HepG2 (cell line): Measurements from ENCODE around the gene ZNF554. TPM values are rescaled to one million over a fixed set of nuclear protein-coding genes. Genes with fewer than 3 reads are reported as not detected.
A peak's percentile ranks its signal among the peaks of the same experiment; 100 is the strongest.

Experiments used
- CENPX ChIP-seq: sonication (generic); formaldehyde crosslinking; IDR thresholded peaks from 2 replicates; pipeline ENCODE4 v1.9.0; 2021; ENCODE audit warnings: mild to moderate bottlenecking, missing genetic modification reagents, moderate library complexity
- FOXC1 ChIP-seq: sonication (generic); formaldehyde crosslinking; IDR thresholded peaks from 2 replicates; pipeline ENCODE4 v1.8.0; 2022; ENCODE audit warnings: mild to moderate bottlenecking, missing genetic modification reagents, borderline replicate concordance
- KLF6 ChIP-seq: IDR thresholded peaks from 2 replicates; pipeline ENCODE4 v1.8.0; 2016; ENCODE audit warnings: missing biosample characterization, missing genetic modification reagents
- MYNN ChIP-seq: sonication (generic); formaldehyde crosslinking; IDR thresholded peaks from 2 replicates; pipeline ENCODE4 v1.4.0; 2020; ENCODE audit warnings: mild to moderate bottlenecking, low read depth, missing genetic modification reagents
- RFXANK ChIP-seq: IDR thresholded peaks from 2 replicates; pipeline ENCODE4 v1.6.1; 2016
- TCF7 ChIP-seq: sonication (generic); IDR thresholded peaks from 2 replicates; pipeline ENCODE4 v1.6.1; 2016; ENCODE audit warnings: antibody characterized with exemption, low read depth
- ZNF33A ChIP-seq: sonication (generic); formaldehyde crosslinking; IDR thresholded peaks from 2 replicates; pipeline ENCODE4 v1.5.1; 2020; ENCODE audit warnings: missing genetic modification reagents, mild to moderate bottlenecking, moderate library complexity, borderline replicate concordance
- ZNF563 ChIP-seq: sonication (generic); formaldehyde crosslinking; IDR thresholded peaks from 2 replicates; pipeline ENCODE4 v1.8.0; 2022; ENCODE audit warnings: mild to moderate bottlenecking, moderate library complexity, missing genetic modification reagents
- polyA plus RNA-seq, 8 experiments: library from polyadenylated mRNA; depleted of rRNA in 3 of 8; stranded (reverse) in 7 of 8; unstranded in 1 of 8; fragments of >200 nt; fragmentation: Illumina TruSeq in 4 of 8; extraction: Trizol in 4 of 8; gene quantifications; 2 replicates each; pipeline versions ENCODE4 v1.2.1 to v1.2.3, GENCODE V29; 2011 to 2016; ENCODE audit warnings: low read depth in 4 of 8, missing spikeins in 1 of 8, mixed read lengths in 1 of 8; ENCODE audit not compliant: insufficient read depth in 1 of 8
- total RNA-seq, 5 experiments: library from RNA; depleted of rRNA; stranded (reverse); fragments of >200 nt; fragmentation: Illumina TruSeq; extraction: Trizol; gene quantifications; 2 replicates each; pipeline ENCODE4 v1.2.3, GENCODE V29; 2016; ENCODE audit warnings: low read depth in 1 of 5
- TF ChIP-seq, protein P1 (sequence below): sonication (generic); formaldehyde crosslinking; IDR thresholded peaks from 2 replicates; pipeline ENCODE4 v1.4.0; 2020; ENCODE audit warnings: mild to moderate bottlenecking, missing genetic modification reagents, borderline replicate concordance
- TF ChIP-seq, protein P2 (sequence below): IDR thresholded peaks from 2 replicates; pipeline ENCODE4 v1.4.0; 2020; ENCODE audit warnings: mild to moderate bottlenecking, missing genetic modification reagents
- TF ChIP-seq, protein P3 (sequence below): IDR thresholded peaks from 2 replicates; pipeline ENCODE4 v1.6.1; 2016; ENCODE audit warnings: control low read depth
- TF ChIP-seq, protein P4 (sequence below): sonication (generic); formaldehyde crosslinking; IDR thresholded peaks from 2 replicates; pipeline ENCODE4 v1.4.0; 2020; ENCODE audit warnings: mild to moderate bottlenecking, missing genetic modification reagents
- TF ChIP-seq, protein P5 (sequence below): IDR thresholded peaks from 2 replicates; pipeline ENCODE4 v1.6.1; 2016; ENCODE audit warnings: missing biosample characterization, missing genetic modification reagents, low read depth
- TF ChIP-seq, protein P6 (sequence below): sonication (generic); formaldehyde crosslinking; IDR thresholded peaks from 2 replicates; pipeline ENCODE4 v1.8.1; 2022; ENCODE audit warnings: mild to moderate bottlenecking, missing genetic modification reagents

Gene ZNF554
- total and polyA plus RNA-seq, 2 of the 13 experiments (the other 11 are each of a cell fraction or from before 2014, with no cell fraction given) = 2.2 to 2.7 TPM

DNA sequence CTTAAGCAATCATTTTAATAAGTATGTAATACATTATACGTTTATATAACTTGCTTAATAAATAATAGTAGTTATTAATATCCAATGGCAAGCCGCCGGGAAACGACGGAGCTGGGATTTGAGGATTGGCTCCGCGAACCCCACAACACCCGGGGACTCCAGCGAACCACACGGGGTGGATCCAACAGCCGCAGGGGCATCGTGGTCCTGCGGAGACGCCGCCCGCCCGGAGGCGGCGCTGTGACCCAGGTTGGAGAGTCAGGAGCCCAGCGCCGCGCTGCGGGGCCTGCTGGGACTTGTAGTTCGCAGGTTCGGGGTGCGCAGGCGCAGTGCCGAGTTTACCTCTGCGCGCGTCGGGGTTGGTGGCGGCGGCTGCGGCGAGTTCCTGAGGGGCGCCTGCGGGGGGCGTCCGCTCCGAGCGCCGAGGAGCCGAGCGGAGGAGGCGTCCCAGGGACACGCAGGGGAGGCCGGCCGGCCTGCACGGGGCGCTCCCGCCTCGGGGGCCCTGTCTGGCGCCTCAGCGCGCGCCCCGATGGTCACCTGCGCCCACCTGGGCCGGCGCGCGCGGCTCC lies at the start of gene ZNF554 (continued):
- TF ChIP-seq, protein P1, sequence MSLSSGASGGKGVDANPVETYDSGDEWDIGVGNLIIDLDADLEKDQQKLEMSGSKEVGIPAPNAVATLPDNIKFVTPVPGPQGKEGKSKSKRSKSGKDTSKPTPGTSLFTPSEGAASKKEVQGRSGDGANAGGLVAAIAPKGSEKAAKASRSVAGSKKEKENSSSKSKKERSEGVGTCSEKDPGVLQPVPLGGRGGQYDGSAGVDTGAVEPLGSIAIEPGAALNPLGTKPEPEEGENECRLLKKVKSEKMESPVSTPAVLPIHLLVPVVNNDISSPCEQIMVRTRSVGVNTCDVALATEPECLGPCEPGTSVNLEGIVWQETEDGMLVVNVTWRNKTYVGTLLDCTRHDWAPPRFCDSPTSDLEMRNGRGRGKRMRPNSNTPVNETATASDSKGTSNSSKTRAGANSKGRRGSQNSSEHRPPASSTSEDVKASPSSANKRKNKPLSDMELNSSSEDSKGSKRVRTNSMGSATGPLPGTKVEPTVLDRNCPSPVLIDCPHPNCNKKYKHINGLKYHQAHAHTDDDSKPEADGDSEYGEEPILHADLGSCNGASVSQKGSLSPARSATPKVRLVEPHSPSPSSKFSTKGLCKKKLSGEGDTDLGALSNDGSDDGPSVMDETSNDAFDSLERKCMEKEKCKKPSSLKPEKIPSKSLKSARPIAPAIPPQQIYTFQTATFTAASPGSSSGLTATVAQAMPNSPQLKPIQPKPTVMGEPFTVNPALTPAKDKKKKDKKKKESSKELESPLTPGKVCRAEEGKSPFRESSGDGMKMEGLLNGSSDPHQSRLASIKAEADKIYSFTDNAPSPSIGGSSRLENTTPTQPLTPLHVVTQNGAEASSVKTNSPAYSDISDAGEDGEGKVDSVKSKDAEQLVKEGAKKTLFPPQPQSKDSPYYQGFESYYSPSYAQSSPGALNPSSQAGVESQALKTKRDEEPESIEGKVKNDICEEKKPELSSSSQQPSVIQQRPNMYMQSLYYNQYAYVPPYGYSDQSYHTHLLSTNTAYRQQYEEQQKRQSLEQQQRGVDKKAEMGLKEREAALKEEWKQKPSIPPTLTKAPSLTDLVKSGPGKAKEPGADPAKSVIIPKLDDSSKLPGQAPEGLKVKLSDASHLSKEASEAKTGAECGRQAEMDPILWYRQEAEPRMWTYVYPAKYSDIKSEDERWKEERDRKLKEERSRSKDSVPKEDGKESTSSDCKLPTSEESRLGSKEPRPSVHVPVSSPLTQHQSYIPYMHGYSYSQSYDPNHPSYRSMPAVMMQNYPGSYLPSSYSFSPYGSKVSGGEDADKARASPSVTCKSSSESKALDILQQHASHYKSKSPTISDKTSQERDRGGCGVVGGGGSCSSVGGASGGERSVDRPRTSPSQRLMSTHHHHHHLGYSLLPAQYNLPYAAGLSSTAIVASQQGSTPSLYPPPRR (CRISPR knock-in tag) = no peak
- TF ChIP-seq KLF6 (CRISPR knock-in tag) = peak; percentile 66; the same call in 1 of the 2 replicates
- 0 out of 2 replicates have a peak, but pooled peaks have one; percentile 16 for TF ChIP-seq FOXC1
- TF ChIP-seq, protein P2, sequence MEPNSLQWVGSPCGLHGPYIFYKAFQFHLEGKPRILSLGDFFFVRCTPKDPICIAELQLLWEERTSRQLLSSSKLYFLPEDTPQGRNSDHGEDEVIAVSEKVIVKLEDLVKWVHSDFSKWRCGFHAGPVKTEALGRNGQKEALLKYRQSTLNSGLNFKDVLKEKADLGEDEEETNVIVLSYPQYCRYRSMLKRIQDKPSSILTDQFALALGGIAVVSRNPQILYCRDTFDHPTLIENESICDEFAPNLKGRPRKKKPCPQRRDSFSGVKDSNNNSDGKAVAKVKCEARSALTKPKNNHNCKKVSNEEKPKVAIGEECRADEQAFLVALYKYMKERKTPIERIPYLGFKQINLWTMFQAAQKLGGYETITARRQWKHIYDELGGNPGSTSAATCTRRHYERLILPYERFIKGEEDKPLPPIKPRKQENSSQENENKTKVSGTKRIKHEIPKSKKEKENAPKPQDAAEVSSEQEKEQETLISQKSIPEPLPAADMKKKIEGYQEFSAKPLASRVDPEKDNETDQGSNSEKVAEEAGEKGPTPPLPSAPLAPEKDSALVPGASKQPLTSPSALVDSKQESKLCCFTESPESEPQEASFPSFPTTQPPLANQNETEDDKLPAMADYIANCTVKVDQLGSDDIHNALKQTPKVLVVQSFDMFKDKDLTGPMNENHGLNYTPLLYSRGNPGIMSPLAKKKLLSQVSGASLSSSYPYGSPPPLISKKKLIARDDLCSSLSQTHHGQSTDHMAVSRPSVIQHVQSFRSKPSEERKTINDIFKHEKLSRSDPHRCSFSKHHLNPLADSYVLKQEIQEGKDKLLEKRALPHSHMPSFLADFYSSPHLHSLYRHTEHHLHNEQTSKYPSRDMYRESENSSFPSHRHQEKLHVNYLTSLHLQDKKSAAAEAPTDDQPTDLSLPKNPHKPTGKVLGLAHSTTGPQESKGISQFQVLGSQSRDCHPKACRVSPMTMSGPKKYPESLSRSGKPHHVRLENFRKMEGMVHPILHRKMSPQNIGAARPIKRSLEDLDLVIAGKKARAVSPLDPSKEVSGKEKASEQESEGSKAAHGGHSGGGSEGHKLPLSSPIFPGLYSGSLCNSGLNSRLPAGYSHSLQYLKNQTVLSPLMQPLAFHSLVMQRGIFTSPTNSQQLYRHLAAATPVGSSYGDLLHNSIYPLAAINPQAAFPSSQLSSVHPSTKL (CRISPR knock-in tag) = peak; percentile 69; the same call in 1 of the 2 replicates
- TF ChIP-seq ZNF33A (CRISPR knock-in tag) = no peak
- no peak for TF ChIP-seq MYNN (CRISPR knock-in tag)
- TF ChIP-seq, protein P3, sequence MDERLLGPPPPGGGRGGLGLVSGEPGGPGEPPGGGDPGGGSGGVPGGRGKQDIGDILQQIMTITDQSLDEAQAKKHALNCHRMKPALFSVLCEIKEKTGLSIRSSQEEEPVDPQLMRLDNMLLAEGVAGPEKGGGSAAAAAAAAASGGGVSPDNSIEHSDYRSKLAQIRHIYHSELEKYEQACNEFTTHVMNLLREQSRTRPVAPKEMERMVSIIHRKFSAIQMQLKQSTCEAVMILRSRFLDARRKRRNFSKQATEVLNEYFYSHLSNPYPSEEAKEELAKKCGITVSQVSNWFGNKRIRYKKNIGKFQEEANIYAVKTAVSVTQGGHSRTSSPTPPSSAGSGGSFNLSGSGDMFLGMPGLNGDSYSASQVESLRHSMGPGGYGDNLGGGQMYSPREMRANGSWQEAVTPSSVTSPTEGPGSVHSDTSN (CRISPR knock-in tag) = no peak
- TF ChIP-seq, protein P4, sequence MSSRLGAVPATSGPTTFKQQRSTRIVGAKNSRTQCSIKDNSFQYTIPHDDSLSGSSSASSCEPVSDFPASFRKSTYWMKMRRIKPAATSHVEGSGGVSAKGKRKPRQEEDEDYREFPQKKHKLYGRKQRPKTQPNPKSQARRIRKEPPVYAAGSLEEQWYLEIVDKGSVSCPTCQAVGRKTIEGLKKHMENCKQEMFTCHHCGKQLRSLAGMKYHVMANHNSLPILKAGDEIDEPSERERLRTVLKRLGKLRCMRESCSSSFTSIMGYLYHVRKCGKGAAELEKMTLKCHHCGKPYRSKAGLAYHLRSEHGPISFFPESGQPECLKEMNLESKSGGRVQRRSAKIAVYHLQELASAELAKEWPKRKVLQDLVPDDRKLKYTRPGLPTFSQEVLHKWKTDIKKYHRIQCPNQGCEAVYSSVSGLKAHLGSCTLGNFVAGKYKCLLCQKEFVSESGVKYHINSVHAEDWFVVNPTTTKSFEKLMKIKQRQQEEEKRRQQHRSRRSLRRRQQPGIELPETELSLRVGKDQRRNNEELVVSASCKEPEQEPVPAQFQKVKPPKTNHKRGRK (CRISPR knock-in tag) = no peak
- TF ChIP-seq, protein P5, sequence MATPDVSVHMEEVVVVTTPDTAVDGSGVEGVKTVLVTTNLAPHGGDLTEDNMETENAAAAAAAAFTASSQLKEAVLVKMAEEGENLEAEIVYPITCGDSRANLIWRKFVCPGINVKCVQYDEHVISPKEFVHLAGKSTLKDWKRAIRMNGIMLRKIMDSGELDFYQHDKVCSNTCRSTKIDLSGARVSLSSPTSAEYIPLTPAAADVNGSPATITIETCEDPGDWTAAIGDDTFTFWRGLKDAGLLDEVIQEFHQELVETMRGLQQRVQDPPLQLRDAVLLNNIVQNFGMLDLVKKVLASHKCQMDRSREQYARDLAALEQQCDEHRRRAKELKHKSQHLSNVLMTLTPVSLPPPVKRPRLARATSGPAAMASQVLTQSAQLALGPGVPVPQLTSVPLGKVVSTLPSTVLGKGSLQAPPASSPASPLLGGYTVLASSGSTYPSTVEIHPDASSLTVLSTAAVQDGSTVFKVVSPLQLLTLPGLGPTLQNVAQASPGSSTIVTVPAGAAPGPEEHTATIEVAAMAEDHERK = peak; percentile 60
- TF ChIP-seq, protein P6, sequence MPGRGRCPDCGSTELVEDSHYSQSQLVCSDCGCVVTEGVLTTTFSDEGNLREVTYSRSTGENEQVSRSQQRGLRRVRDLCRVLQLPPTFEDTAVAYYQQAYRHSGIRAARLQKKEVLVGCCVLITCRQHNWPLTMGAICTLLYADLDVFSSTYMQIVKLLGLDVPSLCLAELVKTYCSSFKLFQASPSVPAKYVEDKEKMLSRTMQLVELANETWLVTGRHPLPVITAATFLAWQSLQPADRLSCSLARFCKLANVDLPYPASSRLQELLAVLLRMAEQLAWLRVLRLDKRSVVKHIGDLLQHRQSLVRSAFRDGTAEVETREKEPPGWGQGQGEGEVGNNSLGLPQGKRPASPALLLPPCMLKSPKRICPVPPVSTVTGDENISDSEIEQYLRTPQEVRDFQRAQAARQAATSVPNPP (CRISPR knock-in tag) = no peak
- no peak; the same call in 1 of the 2 replicates for TF ChIP-seq ZNF563
- TF ChIP-seq RFXANK (CRISPR knock-in tag) = no peak
- no peak for TF ChIP-seq TCF7
- no peak for TF ChIP-seq CENPX (CRISPR knock-in tag)
